Measurements from ENCODE around the gene NOL9. TPM values are rescaled to one million over a fixed set of nuclear protein-coding genes. Genes with fewer than 3 reads are reported as not detected.
A peak's percentile ranks its signal among the peaks of the same experiment; 100 is the strongest.
"Not testable (repeated sequence)": the region's sequence is repeated elsewhere in the genome, so short reads cannot be mapped to it uniquely, and the experiment has no call there.

The NOL9 gene
- total and polyA plus RNA-seq, 8 donors = 2.7 to 150 (median 23.5) TPM

GRCh38 chr1:6601923-6602668, 47.8 kb upstream of the NOL9 start:
- peak in 1 of 2 donors; percentile 61 for DNase-seq
- peak overlapping the region; percentile 77 to 98 (median 83) for H3K4me3 ChIP-seq
- no peaks in the 10 kb centered on the region for H3K27me3 ChIP-seq
- TF ChIP-seq EP300 (IDR thresholded peaks at IDR 0.05) = no peak
- no peak for TF ChIP-seq POLR2A (IDR thresholded peaks at IDR 0.05)
- TF ChIP-seq CTCF (IDR thresholded peaks at IDR 0.05) = no peak
- no peak for TF ChIP-seq POLR2AphosphoS5 (IDR thresholded peaks at IDR 0.05)
- peak overlapping the region; percentile 98 to 100 (median 100) for H3K27ac ChIP-seq
- peaks cover 21 to 27% (median 22%) of the 10 kb centered on the region in 4 donors for H3K36me3 ChIP-seq
- no peaks in the 10 kb centered on the region for H3K9me3 ChIP-seq
- intact Hi-C loops (cut with DNase I; ENCODE audit: low total_unique reads) = no loop called here
- H3K4me1 ChIP-seq = peaks cover 60 to 66% (median 63%) of the 10 kb centered on the region in 4 donors
- WGBS, 5 donors = 0 to 3% (median 0%) methylated on average over 16 to 103 of the region's 103 CpGs; no CpG with 5 or more reads in 1 of the 5 donors

DNA sequence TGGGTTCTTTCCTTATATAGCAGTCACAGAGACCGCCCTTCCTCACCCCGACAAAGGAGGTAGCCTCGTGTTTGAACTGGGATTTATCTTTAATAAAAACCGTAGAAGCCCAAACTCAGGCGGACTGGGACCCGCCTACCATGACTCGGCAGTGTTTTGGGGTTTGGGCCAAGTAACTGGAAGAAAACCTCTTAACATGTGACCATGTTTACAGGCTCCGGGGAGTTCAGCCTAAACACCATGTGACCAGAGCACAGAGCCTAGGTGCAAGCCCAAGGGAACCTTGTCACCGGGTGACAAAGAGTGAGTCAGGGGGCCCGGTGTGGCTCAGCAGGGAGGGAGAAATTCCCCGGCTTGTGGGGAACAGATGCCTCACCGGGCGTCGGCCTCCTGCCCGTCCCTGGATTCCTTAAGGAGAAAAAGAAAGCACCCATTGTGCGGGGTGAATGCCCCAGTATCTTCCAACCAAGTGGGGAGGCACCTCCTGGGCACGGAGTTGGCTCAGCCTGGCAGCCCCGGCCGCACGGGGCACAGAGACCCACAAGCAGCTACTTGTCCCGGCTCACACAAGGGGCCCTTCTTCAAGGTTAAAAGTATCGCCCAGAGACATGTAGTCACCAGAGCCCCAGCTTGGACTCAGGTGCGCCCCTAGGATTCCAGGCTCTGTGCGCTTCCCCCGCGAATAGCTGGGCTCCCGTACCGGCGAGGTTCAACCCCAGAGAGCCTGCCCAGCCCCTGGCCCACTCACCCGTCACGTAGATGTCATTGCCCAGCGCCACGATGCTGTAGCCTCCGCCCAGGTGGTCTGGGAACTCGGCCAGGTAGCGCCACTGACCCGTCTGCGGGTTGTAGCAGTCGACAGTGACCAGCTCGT, 47.0 kb upstream of the NOL9 start:
- 0 to 1% (median 0%) methylated on average over 31 to 40 of the region's 40 CpGs for WGBS, 5 donors
- Histone ChIP-seq H3K4me1 (peaks cover 68 to 74% (median 71%) of the 10 kb centered on the region in 4 donors), H3K9me3 (no peaks in the 10 kb centered on the region), H3K27ac (peak overlapping the region; percentile 98 to 100 (median 100)), H3K27me3 (no peaks in the 10 kb centered on the region), H3K36me3 (peaks cover 29 to 35% (median 29%) of the 10 kb centered on the region in 4 donors), H3K4me3 (peak overlapping the region; percentile 77 to 98 (median 83))
- TF ChIP-seq POLR2AphosphoS5 (IDR thresholded peaks at IDR 0.05) (peak; percentile 77 to 92 (median 90)), CTCF (IDR thresholded peaks at IDR 0.05) (no peak)
- DNase-seq = peak; percentile 83 to 87
- intact Hi-C loops (cut with DNase I; ENCODE audit: low total_unique reads) = no loop called here

DNA sequence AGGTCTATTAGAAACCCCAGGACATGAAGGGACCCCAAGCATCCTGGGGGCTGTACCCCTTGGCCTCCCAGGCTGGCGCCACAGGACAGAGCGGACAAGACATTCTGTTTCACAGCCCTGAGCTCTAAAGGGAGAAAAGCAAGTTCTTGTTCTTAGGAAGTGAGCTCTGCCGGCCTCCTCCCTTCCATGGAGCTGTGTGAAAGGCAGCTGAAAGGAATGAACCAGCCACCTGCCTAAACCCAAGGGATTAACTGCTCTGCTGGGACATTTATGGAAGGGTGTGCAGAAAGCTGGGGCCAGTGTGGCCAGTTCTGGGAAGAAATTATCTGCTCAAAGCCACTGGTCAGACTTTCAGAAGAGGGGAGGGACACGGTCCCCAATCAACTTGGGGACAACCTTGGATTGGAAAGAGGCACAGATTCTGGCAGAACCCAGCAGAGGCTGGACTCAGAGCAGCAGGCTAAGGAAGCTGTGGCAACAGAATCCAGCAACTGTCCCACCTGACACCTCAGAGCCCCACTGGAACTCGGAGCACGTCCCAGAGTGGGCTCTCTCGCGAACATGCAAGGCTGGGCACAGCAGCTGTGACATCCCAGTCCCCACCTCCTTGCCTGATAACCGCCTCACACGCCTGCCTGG, 46.2 kb upstream of the NOL9 start:
- H3K4me1 ChIP-seq = peaks cover 72 to 81% (median 76%) of the 10 kb centered on the region in 4 donors
- WGBS, 5 donors = 8 to 13% (median 9%) methylated on average over 10 of the region's 10 CpGs
- intact Hi-C loops (cut with DNase I; ENCODE audit: low total_unique reads) = no loop called here

DNA sequence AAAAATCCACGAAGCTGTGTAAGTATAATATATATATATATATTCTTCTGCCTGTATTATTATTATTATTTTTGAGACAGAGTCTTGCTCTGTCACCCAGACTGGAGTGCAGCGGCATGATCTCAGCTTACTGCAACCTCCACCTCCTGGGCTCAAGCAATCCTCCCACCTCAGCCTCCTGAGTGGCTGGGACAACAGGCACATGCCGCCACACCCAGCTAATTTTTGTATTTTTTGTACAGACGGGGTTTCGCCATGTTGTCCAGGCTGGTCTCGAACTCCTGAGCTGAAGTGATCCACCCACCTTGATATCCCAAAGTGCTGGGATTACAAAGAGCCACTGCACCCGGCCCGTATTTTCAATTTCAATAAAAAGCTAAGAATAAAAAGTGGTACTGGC, 45.7 kb upstream of the NOL9 start:
- Histone ChIP-seq H3K4me1 (peaks cover 72 to 84% (median 76%) of the 10 kb centered on the region in 4 donors), H3K4me3 (peak overlapping the region; percentile 77 to 98 (median 83))
- intact Hi-C loops (cut with DNase I; ENCODE audit: low total_unique reads) = not testable (repeated sequence)

More for the DNA sequence above, 46.2 kb upstream of the NOL9 start:
- TF ChIP-seq POLR2AphosphoS5 (IDR thresholded peaks at IDR 0.05) (no peak), EP300 (IDR thresholded peaks at IDR 0.05) (no peak), POLR2A (IDR thresholded peaks at IDR 0.05) (no peak), CTCF (IDR thresholded peaks at IDR 0.05) (no peak)
- Histone ChIP-seq H3K9me3 (no peaks in the 10 kb centered on the region), H3K27me3 (no peaks in the 10 kb centered on the region), H3K27ac (peak overlapping the region; percentile 98 to 100 (median 100)), H3K36me3 (peaks cover 36 to 42% (median 37%) of the 10 kb centered on the region in 4 donors), H3K4me3 (peak overlapping the region; percentile 77 to 98 (median 83))
- DNase-seq = no peak

More for the DNA sequence above, 45.7 kb upstream of the NOL9 start:
- peaks cover 41 to 48% (median 42%) of the 10 kb centered on the region in 4 donors for H3K36me3 ChIP-seq
- H3K27me3 ChIP-seq, DNase-seq, H3K9me3 ChIP-seq: not testable (repeated sequence)
- H3K27ac ChIP-seq = peak overlapping the region in 4 of 5 donors; percentile 98 to 100 (median 100)
- 22 to 47% (median 40%) methylated on average over 8 of the region's 8 CpGs for WGBS, 5 donors

All from stomach (tissue), 9 donors.